ENCODE measurements around the gene RPL19. TPM values are rescaled to one million over a fixed set of nuclear protein-coding genes. Genes with fewer than 3 reads are reported as not detected.

Gene RPL19
- total RNA-seq, 1 experiment from 2014 or later, result 4,123 TPM

DNA sequence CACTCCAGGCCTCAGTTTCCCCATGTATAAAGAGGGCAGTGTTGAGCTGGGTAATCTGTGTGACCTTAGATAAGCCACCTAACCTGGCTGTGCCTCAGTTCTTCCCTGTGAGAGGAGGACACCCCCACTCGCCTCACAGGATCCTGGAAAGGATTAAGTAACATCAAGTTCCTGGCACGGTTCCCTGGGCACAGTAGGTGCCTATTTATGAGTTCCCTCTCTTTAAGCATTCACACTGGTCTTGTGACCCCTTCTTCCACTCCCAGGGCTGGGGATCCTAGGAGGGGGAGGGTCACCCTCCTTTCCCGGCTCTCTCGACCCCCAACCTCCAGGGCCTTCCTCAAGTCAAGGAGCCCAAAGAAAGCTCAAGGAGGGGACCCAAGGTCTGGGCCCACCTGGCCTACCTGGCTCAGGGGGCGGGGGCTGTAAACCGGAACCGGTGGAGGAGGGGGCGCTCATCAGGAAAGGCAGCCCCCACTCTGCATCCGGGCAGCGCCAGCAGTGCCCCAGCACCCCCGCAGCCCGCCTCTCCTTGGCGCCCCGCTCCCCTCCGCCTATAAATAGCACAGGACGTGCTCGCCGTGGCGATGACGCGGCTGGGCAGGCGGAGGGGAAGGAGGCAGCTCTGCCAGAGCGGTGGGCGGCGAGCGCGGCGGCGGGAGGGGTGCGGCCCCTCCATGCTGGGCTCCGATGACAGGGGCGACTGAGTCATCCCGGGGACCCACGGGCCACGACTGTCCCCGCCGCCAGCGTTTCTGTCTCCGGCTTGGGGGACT is 9.4 kb downstream of the RPL19 start:
- Histone ChIP-seq H3K27me3 (no peaks in the 10 kb centered on the region), H3K36me3 (peaks cover 7% of the 10 kb centered on the region), H3K4me3 (no peak overlapping the region), H3K9me3 (no peaks in the 10 kb centered on the region)
- DNase-seq, result peak; percentile 69

DNA sequence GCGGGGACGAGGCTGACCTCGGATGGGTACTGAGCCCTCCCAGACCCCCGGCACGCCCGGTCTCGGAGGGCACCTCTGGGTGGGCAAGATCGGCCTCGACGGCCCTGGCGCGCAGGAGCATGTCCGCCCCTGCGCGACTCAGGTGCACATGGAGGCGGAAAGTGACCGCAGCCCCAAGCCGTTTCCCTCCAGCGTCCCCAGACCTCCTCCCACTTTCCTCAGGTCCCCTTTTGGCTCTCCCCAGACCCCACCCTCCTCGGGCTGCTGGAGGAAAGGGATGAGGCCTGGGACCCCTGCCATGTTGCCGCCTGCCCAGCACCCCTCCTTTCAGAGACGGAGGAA is 10.0 kb downstream of the RPL19 start:
- Histone ChIP-seq H3K4me3 (no peak overlapping the region), H3K36me3 (peaks cover 2% of the 10 kb centered on the region), H3K9me3 (no peaks in the 10 kb centered on the region), H3K27me3 (no peaks in the 10 kb centered on the region)
- no peak for DNase-seq

DNA sequence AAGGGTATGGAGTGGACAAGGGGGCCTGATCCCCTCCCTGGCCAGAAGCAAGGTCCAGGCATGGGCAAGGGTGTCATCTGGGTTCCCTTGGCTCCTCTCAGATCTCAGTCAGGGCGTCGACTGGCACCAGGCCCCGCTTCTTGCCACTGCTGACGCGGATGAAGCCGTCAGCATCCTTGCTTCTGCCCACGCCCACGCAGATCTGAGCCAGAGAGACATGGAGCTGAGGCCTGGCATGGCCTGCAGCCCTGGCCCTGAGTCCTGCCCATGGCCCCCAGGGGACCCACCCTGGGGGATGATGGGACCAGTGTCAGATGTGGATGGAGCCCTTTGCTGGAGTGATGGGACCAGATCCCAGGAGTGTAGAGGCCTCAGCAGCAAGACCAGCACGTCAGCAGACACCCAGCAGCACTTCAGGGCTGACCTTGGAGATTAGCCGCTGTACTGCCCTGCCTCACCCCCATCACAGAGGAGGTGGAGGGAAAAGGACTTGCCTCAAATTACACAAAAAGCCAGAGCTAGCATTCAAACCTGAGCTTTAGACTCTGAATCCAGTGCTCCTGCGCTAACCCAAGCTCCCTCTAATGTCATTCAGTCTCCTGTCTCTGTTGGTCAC is 12.2 kb downstream of the RPL19 start:
- Histone ChIP-seq H3K4me3 (no peak overlapping the region), H3K36me3 (no peaks in the 10 kb centered on the region), H3K27me3 (no peaks in the 10 kb centered on the region), H3K9me3 (no peaks in the 10 kb centered on the region)
- no peak for DNase-seq

DNA sequence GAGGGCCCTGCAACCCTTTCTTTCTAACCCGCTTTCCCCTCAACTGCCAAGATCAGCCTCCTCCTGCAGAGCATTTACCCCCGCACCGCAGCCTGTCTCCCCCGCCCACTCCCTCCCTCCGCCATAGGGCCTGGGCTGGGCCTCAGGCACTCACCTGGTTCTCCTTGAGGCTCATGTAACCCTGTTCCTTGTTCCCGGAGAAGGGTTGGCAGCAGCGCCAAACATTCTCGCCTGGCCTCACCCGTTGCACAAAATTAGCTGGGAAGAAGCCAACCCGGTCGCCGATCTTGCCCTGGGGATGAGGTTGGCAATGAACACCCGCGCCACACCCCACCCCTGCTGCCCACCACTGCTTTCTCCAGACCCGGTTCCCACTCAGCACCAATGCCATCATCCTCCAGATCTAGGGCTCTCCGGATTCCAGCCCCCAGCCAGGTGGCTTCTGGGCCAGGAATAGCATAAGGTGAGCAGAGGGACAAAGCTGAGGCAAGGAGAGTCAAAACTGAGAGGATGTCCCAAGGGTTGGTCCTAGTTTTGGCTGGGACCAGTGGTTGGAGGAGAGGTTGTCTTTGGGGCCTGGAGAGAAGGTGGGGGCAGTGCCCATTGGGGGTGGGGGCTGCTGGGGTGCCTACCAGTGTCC is 12.9 kb downstream of the RPL19 start:
- Histone ChIP-seq H3K9me3 (no peaks in the 10 kb centered on the region), H3K27me3 (no peaks in the 10 kb centered on the region), H3K36me3 (no peaks in the 10 kb centered on the region), H3K4me3 (no peak overlapping the region)
- DNase-seq, result no peak

DNA sequence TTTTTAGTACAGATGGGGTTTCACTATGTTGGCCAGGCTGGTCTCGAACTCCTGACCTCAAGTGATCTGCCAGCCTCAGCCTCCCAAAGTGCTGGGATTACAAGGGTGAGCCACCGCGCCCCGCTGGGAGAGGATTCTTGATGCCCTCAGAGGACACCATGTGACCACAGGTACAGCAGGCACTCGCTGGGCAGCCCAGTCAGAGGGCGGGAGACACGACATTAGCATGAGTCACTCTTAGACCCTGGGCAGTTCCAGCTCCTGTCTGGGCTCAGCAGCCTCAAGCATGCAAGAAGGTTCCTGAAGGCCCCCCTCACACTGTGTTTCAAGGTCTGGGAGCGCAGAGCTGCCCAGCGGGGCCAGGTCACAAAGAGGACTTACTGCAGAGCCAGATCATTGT is 13.8 kb downstream of the RPL19 start:
- Histone ChIP-seq H3K9me3 (no peaks in the 10 kb centered on the region), H3K4me3 (no peak overlapping the region), H3K36me3 (no peaks in the 10 kb centered on the region), H3K27me3 (no peaks in the 10 kb centered on the region)
- peak; percentile 75 for DNase-seq

DNA sequence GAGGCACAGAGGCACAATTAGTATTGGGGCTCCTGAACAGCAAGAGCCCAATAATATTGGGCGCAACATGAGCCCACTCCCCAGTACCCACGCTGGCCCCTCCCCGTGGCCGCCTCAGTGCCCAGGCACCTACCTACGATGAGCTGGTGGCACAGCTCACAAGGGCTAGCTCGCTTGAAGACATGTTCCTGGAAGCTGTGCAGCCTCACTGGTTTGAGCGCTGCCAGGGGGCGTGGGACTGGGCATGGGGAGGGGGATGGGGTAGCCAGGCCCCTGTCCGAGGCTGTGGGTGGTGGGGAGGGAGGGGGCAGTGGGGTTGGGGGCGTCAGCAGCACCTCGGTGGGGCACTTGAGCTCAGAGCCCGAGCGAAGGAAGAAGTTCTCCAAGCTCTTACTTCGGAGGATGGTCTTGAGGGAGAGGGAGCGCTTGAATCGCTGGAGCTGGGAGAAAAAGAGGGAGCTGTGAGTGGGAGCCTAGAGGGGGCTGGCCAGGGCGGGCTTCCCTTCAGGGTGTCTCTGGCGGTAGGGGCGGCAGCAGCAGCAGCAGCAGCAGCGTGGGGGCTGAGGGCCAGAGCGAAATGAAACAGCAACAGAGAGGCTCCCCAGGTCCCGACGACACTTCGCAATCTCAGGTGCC is 17.8 kb downstream of the RPL19 start:
- Histone ChIP-seq H3K27me3 (no peaks in the 10 kb centered on the region), H3K36me3 (no peaks in the 10 kb centered on the region), H3K9me3 (no peaks in the 10 kb centered on the region), H3K4me3 (no peak overlapping the region)
- DNase-seq, result no peak

DNA sequence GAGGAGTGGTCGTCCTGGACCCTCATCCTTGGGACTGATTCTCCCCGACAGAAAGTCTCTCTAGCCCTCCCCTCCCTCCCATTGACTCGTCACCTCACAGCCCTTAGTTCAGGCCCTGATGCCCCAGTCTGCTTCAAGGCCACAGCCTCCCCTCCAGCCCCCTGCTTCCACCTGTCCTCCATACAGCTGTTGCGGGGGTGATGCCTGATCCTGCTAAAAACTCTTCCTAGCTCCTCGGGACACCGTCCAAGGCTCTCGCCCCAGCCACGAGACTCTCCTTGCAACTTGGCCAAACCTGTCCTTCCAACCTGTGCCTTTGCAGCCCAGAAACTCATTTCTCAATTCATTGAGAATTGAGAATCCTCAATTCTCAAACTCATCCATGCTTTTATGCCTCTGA is 18.8 kb downstream of the RPL19 start:
- H3K4me3 ChIP-seq, result no peak overlapping the region
- H3K36me3 ChIP-seq, result no peaks in the 10 kb centered on the region
- no peaks in the 10 kb centered on the region for H3K27me3 ChIP-seq
- DNase-seq, result no peak
- H3K9me3 ChIP-seq, result no peaks in the 10 kb centered on the region

DNA sequence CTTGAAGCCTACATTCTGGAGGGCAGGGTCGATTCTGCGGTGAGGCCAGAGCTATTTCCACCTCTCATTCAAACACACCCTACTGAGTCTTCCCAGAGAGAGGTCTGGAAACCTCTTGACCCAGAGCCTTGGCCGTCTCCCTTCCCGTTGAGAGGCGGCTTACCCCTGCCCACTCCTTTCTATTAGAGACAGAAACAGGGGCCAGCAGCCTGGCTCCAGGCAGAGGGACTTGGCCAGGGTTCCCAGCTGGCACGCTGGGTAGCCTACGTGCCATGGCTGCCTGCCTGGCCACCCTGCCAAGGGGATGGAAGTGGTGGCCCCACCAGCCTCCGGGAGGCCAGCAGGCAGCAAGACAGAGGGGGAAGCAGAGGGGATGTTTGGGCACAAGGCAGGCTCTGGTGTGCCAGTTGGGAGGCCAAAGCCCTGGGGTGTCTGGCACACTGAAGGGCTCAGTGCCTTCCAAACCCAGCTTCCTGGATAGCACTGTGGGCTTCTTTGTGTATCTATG is 19.6 kb downstream of the RPL19 start:
- Histone ChIP-seq H3K36me3 (no peaks in the 10 kb centered on the region), H3K9me3 (no peaks in the 10 kb centered on the region), H3K4me3 (no peak overlapping the region), H3K27me3 (no peaks in the 10 kb centered on the region)
- peak; percentile 99 for DNase-seq

DNA sequence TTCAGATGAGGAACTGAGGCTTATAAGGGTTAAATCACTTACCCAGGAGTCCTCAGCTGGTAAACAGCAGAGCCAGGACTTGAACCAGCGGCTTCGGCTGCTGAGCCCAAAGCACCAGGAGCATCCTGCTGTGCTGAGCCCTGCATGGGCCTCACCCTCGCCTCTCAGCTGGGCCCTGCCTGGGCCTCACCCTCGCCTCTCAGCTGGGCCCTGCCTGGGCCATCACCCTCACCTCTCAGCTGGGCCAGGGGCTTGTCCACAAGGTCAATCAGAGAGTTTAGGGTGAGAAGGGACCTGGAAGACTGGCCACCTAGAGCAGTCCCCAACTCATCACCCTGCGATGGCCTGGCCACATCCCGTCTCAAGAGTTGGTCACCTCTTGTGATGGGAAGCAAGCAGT is 21.5 kb downstream of the RPL19 start:
- no peak for DNase-seq
- Histone ChIP-seq H3K4me3 (no peak overlapping the region), H3K9me3 (no peaks in the 10 kb centered on the region), H3K36me3 (no peaks in the 10 kb centered on the region), H3K27me3 (peaks cover 7% of the 10 kb centered on the region)

DNA sequence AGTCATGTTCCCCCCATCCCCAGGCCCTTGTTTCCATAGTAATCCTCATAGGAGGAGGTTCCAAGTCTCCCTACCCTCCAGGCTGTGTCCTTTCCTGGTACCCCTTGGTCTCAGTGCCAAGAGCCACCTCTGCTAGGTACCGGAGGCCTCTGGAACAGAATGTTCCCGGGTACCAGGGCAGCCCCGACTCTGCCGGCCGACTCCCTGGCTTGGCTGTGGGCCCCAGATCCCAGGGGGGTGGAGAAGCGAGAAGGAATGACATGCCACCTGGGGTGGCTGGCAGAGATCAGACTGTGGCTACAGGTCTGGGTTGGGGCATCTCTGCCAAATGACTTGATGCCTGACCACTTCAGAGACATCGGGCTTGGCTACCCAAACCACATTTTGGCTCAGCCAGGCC is 22.1 kb downstream of the RPL19 start:
- H3K4me3 ChIP-seq, result no peak overlapping the region
- H3K36me3 ChIP-seq, result no peaks in the 10 kb centered on the region
- no peaks in the 10 kb centered on the region for H3K9me3 ChIP-seq
- peaks cover 7% of the 10 kb centered on the region for H3K27me3 ChIP-seq
- DNase-seq, result no peak

DNA sequence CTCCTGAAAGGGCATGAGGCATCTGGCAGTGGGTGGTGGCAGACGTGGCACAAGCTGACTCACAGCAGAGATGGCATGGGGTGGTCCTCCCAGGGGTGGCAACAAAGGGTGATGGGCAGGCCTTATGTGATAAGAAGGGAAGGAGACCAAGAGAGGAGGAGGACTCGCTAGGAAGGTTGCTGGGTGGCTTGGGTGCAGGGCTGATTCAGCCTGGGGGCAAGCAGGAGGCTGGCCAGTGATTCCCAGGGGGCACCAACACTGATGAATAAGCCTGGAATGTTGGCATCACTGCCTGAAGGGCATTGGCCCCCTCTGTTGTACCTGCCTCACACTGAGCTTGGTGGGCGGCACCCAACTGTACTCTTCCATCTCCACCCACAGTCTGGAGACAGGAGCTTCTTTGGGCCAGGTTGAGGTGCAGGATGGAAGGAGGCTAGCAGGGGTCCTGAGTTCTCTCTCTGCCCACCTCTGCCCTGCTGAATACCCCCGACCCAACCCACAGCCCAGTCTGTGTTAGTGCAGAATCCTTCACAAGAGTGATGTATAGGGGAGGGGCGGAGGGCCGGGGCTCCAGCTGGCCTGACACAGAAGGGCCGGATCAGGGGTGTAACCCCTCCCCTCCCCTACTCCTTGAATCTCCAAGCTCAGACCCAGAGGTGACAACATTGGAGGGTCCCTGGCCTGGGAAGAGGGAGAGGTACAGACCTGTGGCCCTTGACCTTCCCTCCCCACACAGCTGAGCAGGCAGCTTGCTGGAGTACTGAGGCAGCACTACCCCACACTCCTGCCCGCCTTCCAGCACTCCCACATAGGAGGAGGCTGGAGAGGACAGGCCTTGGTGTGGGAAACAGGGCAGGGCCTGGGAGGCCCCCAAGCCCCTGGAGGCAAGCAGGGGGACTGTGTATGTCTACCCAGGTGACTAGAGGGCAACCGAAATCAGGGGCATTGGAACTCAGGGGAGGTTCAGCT is 23.1 kb downstream of the RPL19 start:
- DNase-seq, result peak; percentile 52
- Histone ChIP-seq H3K36me3 (no peaks in the 10 kb centered on the region), H3K27me3 (peaks cover 7% of the 10 kb centered on the region), H3K4me3 (no peak overlapping the region), H3K9me3 (no peaks in the 10 kb centered on the region)

DNA sequence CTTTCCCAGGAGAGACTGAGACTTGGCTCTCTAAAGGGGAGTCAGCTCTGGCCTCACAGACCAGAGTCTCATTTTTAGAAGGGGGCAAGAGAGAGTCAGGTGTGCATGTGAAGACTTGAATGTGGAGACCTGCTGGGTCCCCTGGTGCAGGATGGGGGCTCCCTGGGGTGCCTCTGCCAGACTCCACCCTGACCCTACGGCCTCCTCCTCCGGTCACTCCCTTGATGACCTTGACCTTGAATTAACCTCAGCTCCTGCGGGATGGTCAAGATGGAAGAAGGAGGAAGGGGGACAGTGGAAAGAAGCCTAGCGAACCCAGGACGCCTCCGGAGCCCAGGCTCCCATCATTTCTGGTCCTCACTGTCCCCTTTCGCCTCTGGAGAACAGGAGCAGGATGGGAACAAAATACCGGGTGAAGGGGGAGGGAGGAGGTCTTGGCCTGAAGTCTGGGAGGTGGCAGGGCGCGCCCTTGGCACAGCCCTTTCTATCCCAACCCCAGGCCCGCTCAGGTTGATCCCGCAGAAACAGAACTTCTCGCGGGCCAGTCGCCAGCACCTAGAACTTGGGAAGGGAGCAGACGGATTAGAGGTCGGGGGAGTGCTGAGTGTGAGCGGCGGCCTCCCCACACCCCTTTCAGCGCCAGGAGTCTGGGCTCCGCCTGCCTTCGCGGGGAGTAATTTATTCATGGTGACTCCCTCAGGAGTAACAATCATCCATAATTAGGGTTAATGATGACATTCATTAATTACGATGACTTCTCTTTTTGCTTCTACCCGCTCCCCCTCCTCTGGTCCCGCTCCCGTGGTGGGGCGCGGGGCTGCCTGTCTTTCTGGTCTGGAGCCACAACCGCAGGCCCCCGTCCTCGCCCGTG is 24.1 kb downstream of the RPL19 start:
- Histone ChIP-seq H3K36me3 (no peaks in the 10 kb centered on the region), H3K4me3 (no peak overlapping the region), H3K27me3 (peaks cover 7% of the 10 kb centered on the region), H3K9me3 (no peaks in the 10 kb centered on the region)
- no peak for DNase-seq

DNA sequence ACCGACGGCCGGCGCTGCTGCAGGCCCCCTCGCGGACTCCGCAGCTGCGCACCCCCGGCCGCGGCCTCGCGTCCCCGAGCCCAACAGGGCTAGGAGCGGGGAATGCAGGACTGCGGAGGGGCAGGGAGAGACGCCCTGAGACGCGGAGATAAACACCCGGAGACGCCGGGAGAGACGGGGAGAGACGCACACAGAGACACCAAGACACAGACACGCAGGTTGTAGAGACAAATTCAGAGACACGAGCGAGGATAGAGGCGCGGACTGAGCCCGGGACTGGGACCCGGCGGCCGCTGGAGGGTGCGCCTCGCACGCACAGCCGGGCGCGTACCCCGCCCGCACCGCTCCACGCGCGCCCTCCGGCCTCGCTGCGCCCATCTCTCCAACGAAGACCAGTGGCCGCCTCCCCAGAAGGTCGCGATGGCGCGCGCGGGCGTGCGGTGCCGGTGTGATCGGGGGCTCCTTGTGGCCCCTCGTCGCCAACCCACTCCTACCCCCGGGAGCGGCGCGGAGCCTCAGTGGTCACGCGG is 24.8 kb downstream of the RPL19 start:
- Histone ChIP-seq H3K4me3 (no peak overlapping the region), H3K9me3 (no peaks in the 10 kb centered on the region), H3K36me3 (no peaks in the 10 kb centered on the region), H3K27me3 (peaks cover 7% of the 10 kb centered on the region)
- DNase-seq, result no peak

DNA sequence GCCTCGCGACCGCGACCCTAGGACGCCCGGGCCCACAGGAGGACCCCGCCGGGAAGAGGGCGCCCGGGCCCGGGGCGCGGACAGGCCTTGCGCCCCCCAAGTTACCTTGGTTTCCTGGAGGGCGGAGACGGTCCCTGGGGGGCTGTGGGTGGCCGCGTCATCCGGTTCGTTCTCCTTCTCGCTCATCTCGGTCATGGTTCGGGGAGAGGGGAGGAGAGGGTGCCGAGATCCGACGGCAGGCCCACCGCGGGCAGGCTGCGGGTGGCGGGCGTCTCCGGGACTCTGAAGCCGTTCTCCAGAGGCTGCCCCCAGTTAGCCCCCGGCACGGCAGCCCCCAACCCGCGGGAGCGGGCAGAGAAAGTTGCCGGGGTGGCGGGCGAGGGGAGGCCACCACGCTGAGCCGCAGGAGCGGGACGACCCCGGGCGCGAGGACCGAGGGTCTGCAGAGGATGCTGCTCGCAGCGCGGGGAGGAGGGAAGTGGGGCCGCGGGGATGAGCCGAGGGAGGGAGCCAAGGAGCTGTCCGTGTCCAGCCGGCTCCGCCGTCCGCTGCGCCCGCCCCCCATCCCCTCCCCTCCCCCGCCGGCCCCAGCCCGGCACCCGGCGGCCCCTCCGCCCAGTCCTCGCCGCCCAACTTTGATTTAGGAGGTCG is 25.4 kb downstream of the RPL19 start, which contains the start of gene STAC2:
Gene STAC2 (minus strand): TSS at position 638 of the 651 bp plus-strand sequence. CDS start 443 bp downstream, at position 195.
- Histone ChIP-seq H3K4me3 (no peak within 1 kb of the TSS), H3K27me3 (peaks cover 7% of the 10 kb centered on the region), H3K9me3 (no peaks in the 10 kb centered on the region), H3K36me3 (no peaks in the 10 kb centered on the region)
- no peak for DNase-seq

All from MG63 (cell line).